HCT116 (cell line): ENCODE data around the gene SLIT1. TPM values are rescaled to one million over a fixed set of nuclear protein-coding genes. Genes with fewer than 3 reads are reported as not detected.

Experiments
- ATAC-seq: fragments of 200-7000 bp; cut with Tn5 transposase; 2 replicates; pipeline ENCODE4 v1.9.1; 2020; ENCODE audit warnings: mild to moderate bottlenecking, moderate library complexity
- BruUV-seq: library from RNA; stranded (reverse); fragments of 400-500 nt; replicated peaks from 2 replicates; lab custom pipeline; 2021; lab: Mats Ljungman, UMichigan
- CTCF ChIA-PET: fragments of 300-600 bp; sonication (Branson Sonifier 250); formaldehyde crosslinking; loops from one replicate; lab custom pipeline; 2021; ENCODE audit warnings: antibody characterized with exemption; lab: Charles Lee
- POLR2A ChIA-PET: fragments of 300-600, 350-600 bp; sonication (Branson Sonifier 250); formaldehyde crosslinking; loops from one replicate; lab custom pipeline; 2021; ENCODE audit warnings: antibody characterized with exemption; lab: Charles Lee
- RAD21 ChIA-PET, 2 experiments: fragments of 300-600 bp; sonication (Branson Sonifier 250); formaldehyde crosslinking; loops; one replicate each; lab custom pipeline; 2023; ENCODE audit warnings: low total read pairs in 2 of 2; ENCODE audit not compliant: uncharacterized antibody in 2 of 2, unreplicated experiment in 2 of 2, low non-redundant PET in 1 of 2; lab: Charles Lee
- DNase-seq: peaks from one replicate; pipeline ENCODE4 v3.0.0-alpha.2; 2010; ENCODE audit warnings: low read depth, low spot score
- H2AFZ ChIP-seq: fragments of 200-600 bp; shearing (Covaris generic), sonication (generic); 2 replicates; pipeline ENCODE4 v1.6.1; 2017; ENCODE audit warnings: low read depth, mixed run types, mixed read lengths, antibody characterized with exemption, low read length; ENCODE audit not compliant: poor library complexity, severe bottlenecking
- H3K27ac ChIP-seq: 2 replicates; pipeline ENCODE4 v1.5.1; 2012; ENCODE audit warnings: low read depth, low read length
- H3K27me3 ChIP-seq: fragments of 200-600 bp; sonication (generic); 2 replicates; pipeline ENCODE4 v1.6.1; 2016; ENCODE audit warnings: mixed run types, low read length, mixed read lengths; ENCODE audit not compliant: insufficient read depth
- H3K36me3 ChIP-seq, 2 experiments: fragments of 200-500 bp in 1 of 2; fragments of 200-600 bp in 1 of 2; sonication (Bioruptor generic) in 1 of 2; sonication (generic) in 1 of 2; 2 replicates each; pipeline versions ENCODE4 v1.5.1 to v1.6.1; 2014 to 2016; ENCODE audit warnings: low read length in 2 of 2, inconsistent platforms in 1 of 2, mixed read lengths in 1 of 2, mixed run types in 1 of 2; ENCODE audit not compliant: insufficient read depth in 2 of 2, control insufficient read depth in 1 of 2
- H3K4me1 ChIP-seq, 2 experiments: fragments of 200-600 bp in 1 of 2; sonication (generic) in 1 of 2; 2 replicates each; pipeline versions ENCODE4 v1.5.1 to v1.6.1; 2012 to 2017; ENCODE audit warnings: low read length in 2 of 2, inconsistent platforms in 1 of 2, mild to moderate bottlenecking in 1 of 2, mixed read lengths in 1 of 2, mixed run types in 1 of 2, moderate library complexity in 1 of 2; ENCODE audit not compliant: insufficient read depth in 2 of 2, control insufficient read depth in 1 of 2
- H3K4me2 ChIP-seq: fragments of 200-600 bp; sonication (generic); 2 replicates; pipeline ENCODE4 v1.6.1; 2017; ENCODE audit warnings: mixed run types, low read length, mixed read lengths
- H3K4me3 ChIP-seq, 2 experiments: fragments of 200-600 bp in 1 of 2; sonication (generic) in 1 of 2; replicated peaks in 1 of 2; 2 replicates each; pipeline ENCODE4 v1.5.1; 2011 to 2016; ENCODE audit warnings: low read length in 2 of 2, control low read depth in 1 of 2, low read depth in 1 of 2, mild to moderate bottlenecking in 1 of 2, mixed read lengths in 1 of 2, mixed run types in 1 of 2
- H3K79me2 ChIP-seq: fragments of 200-600 bp; sonication (generic); 2 replicates; pipeline ENCODE4 v1.6.1; 2017; ENCODE audit warnings: mild to moderate bottlenecking, mixed run types, low read length, moderate library complexity, mixed read lengths; ENCODE audit not compliant: insufficient read depth
- H3K9ac ChIP-seq: fragments of 200-600 bp; sonication (generic); 2 replicates; pipeline ENCODE4 v1.6.1; 2016; ENCODE audit warnings: low read length, mixed read lengths
- H3K9me2 ChIP-seq: fragments of 200-600 bp; sonication (generic), shearing (Covaris generic); 2 replicates; pipeline ENCODE4 v1.6.1; 2017; ENCODE audit warnings: mixed run types, mild to moderate bottlenecking, moderate library complexity; ENCODE audit not compliant: insufficient read depth
- H3K9me3 ChIP-seq, 2 experiments: fragments of 200-500 bp in 1 of 2; fragments of 200-600 bp in 1 of 2; sonication (Bioruptor generic) in 1 of 2; sonication (generic) in 1 of 2; 2 replicates each; pipeline ENCODE4 v1.6.1; 2014 to 2017; ENCODE audit warnings: low read length in 2 of 2, mixed read lengths in 2 of 2, inconsistent platforms in 1 of 2, low read depth in 1 of 2, mild to moderate bottlenecking in 1 of 2, mixed run types in 1 of 2, moderate library complexity in 1 of 2; ENCODE audit not compliant: control insufficient read depth in 1 of 2, insufficient read depth in 1 of 2
- H4K20me1 ChIP-seq: fragments of 200-600 bp; sonication (generic), shearing (Covaris generic); 2 replicates; pipeline ENCODE4 v1.6.1; 2017; ENCODE audit warnings: mixed run types, mild to moderate bottlenecking, moderate library complexity; ENCODE audit not compliant: insufficient read depth
- CBX3 ChIP-seq: IDR thresholded peaks from 2 replicates; pipeline ENCODE4 v1.6.1; 2012; ENCODE audit warnings: low read depth
- ELF1 ChIP-seq: IDR thresholded peaks from 2 replicates; pipeline ENCODE4 v1.6.1; 2012; ENCODE audit warnings: low read depth, borderline replicate concordance
- FOSL1 ChIP-seq: IDR thresholded peaks from 2 replicates; pipeline ENCODE4 v1.6.1; 2012; ENCODE audit warnings: low read depth
- JUND ChIP-seq: IDR thresholded peaks from 2 replicates; pipeline ENCODE4 v1.6.1; 2012
- RAD21 ChIP-seq: IDR thresholded peaks from 2 replicates; pipeline ENCODE4 v1.6.1; 2012; ENCODE audit warnings: low read depth, mild to moderate bottlenecking
- SP1 ChIP-seq: IDR thresholded peaks from 2 replicates; pipeline ENCODE4 v1.6.1; 2012; ENCODE audit warnings: low read depth
- SRF ChIP-seq: IDR thresholded peaks from 2 replicates; pipeline ENCODE4 v1.6.1; 2012; ENCODE audit warnings: low read depth
- TCF7L2 ChIP-seq: IDR thresholded peaks from 2 replicates; pipeline ENCODE4 v1.7.0; 2011; ENCODE audit warnings: borderline replicate concordance, inconsistent platforms; ENCODE audit not compliant: insufficient read depth, insufficient read length; ENCODE audit errors: extremely low read depth
- YY1 ChIP-seq: IDR thresholded peaks from 2 replicates; pipeline ENCODE4 v1.6.1; 2011; ENCODE audit warnings: low read length, low read depth, moderate library complexity, mild to moderate bottlenecking; ENCODE audit not compliant: insufficient replicate concordance; ENCODE audit errors: extremely low read depth
- ZNF274 ChIP-seq: fragments of 200-500 bp; sonication (Bioruptor generic); IDR thresholded peaks from 2 replicates; pipeline ENCODE4 v1.6.1; 2014; ENCODE audit warnings: mild to moderate bottlenecking, low read depth, low read length, inconsistent platforms
- intact Hi-C: fragments of 100-400 bp; cut with micrococcal nuclease; formaldehyde crosslinking; loops from 2 replicates; pipeline ENCODE4 v1.10.0; 2022
- total RNA-seq: library from RNA; stranded (reverse); gene quantifications from one replicate; pipeline ENCODE4 v1.2.1, GENCODE V29; 2021; ENCODE audit not compliant: unreplicated experiment
- TF ChIP-seq, protein P1 (sequence below): IDR thresholded peaks from 2 replicates; pipeline ENCODE4 v1.6.1; 2011; ENCODE audit warnings: mild to moderate bottlenecking, low read length, moderate library complexity; ENCODE audit not compliant: insufficient replicate concordance; ENCODE audit errors: extremely low read depth
- TF ChIP-seq, protein P2 (sequence below): IDR thresholded peaks from 2 replicates; pipeline ENCODE4 v1.6.1; 2012
- TF ChIP-seq, protein P3 (sequence below), 3 experiments: fragments of 200-600 bp in 1 of 3; sonication (generic) in 1 of 3; IDR thresholded peaks in 2 of 3; conservative IDR thresholded peaks in 1 of 3; 2 replicates each; pipeline ENCODE4 v1.5.1; 2012 to 2017; ENCODE audit warnings: low read depth in 2 of 3, low read length in 2 of 3, antibody characterized with exemption in 1 of 3, borderline replicate concordance in 1 of 3, control low read depth in 1 of 3, mild to moderate bottlenecking in 1 of 3, mixed read lengths in 1 of 3, mixed run types in 1 of 3, moderate library complexity in 1 of 3; ENCODE audit not compliant: insufficient read depth in 1 of 3

Gene SLIT1
- total RNA-seq, 1 experiment from 2014 or later, result 0.42 TPM

DNA sequence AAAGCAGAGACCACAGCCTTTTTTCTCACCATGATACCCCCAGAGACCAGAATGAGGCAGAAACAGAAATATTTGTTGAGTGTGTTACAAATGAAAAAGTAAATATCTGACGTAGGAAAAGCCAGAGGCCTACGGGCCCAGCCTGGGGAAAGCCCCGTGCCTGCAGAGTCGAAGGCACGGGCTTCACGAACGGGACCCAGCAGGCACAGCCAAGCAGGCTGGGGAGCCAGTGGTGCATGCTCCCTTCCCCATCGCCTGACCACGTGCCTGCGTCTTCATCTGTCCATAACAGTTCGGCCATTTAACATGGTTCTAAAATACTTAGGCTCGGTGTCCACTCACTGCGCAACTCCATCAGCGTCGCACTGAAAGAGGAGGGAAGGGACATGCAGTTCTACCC lies 50.8 kb downstream of the SLIT1 start (continued):
- TF ChIP-seq FOSL1 (no peak), SRF (no peak), CBX3 (no peak)
- TF ChIP-seq, protein P1, sequence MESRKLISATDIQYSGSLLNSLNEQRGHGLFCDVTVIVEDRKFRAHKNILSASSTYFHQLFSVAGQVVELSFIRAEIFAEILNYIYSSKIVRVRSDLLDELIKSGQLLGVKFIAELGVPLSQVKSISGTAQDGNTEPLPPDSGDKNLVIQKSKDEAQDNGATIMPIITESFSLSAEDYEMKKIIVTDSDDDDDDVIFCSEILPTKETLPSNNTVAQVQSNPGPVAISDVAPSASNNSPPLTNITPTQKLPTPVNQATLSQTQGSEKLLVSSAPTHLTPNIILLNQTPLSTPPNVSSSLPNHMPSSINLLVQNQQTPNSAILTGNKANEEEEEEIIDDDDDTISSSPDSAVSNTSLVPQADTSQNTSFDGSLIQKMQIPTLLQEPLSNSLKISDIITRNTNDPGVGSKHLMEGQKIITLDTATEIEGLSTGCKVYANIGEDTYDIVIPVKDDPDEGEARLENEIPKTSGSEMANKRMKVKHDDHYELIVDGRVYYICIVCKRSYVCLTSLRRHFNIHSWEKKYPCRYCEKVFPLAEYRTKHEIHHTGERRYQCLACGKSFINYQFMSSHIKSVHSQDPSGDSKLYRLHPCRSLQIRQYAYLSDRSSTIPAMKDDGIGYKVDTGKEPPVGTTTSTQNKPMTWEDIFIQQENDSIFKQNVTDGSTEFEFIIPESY, result no peak
- TF ChIP-seq, protein P2, sequence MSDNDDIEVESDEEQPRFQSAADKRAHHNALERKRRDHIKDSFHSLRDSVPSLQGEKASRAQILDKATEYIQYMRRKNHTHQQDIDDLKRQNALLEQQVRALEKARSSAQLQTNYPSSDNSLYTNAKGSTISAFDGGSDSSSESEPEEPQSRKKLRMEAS, result no peak
- TF ChIP-seq, all 23 proteins: peak for 0

DNA sequence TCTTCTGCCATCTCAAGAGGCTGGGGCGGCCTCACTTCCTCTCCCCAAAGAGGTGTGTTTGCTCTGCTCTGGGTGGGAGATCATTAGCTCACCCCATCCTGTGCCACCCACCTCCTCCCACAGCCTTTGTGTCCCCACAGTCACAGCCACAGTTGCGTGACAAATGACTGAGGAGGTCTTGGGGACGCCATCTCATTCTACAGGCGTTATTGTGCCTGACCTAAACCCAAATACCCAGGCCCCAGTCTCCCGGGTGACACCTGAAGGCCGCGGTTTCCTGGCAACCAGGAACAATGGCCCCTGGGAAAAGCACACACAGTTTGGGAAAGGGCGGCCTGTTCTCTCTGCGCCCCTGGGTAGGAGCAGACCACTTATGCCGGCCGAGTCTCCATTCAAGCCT lies 51.6 kb downstream of the SLIT1 start:
- no peaks in the 10 kb centered on the region for H3K79me2 ChIP-seq
- H3K4me3 ChIP-seq, result no peak overlapping the region
- H3K36me3 ChIP-seq, result no peaks in the 10 kb centered on the region
- H2AFZ ChIP-seq, result no peak overlapping the region
- no peaks in the 10 kb centered on the region for H4K20me1 ChIP-seq
- POLR2A ChIA-PET, result no interaction called here
- H3K4me1 ChIP-seq, result peaks cover 0 to 3% of the 10 kb centered on the region in 2 experiments; a peak in 1 of 4 replicates
- H3K27ac ChIP-seq, result no peak overlapping the region
- H3K9me2 ChIP-seq, result no peaks in the 10 kb centered on the region
- H3K9ac ChIP-seq, result no peak overlapping the region
- ATAC-seq, result no peak
- no peaks in the 10 kb centered on the region for H3K9me3 ChIP-seq
- no peak for TF ChIP-seq ELF1
- TF ChIP-seq, protein P3, sequence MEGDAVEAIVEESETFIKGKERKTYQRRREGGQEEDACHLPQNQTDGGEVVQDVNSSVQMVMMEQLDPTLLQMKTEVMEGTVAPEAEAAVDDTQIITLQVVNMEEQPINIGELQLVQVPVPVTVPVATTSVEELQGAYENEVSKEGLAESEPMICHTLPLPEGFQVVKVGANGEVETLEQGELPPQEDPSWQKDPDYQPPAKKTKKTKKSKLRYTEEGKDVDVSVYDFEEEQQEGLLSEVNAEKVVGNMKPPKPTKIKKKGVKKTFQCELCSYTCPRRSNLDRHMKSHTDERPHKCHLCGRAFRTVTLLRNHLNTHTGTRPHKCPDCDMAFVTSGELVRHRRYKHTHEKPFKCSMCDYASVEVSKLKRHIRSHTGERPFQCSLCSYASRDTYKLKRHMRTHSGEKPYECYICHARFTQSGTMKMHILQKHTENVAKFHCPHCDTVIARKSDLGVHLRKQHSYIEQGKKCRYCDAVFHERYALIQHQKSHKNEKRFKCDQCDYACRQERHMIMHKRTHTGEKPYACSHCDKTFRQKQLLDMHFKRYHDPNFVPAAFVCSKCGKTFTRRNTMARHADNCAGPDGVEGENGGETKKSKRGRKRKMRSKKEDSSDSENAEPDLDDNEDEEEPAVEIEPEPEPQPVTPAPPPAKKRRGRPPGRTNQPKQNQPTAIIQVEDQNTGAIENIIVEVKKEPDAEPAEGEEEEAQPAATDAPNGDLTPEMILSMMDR (IDR thresholded peaks at IDR 0.05 in 2 of 3, conservative IDR thresholded peaks at IDR 0.05 in 1 of 3; ENCODE audit: borderline replicate concordance in 1 of 3, insufficient read depth in 1 of 3, low read depth in 2 of 3, low read length in 2 of 3), result no peak
- no peak for TF ChIP-seq JUND
- no peak for TF ChIP-seq SP1
- TF ChIP-seq YY1, result no peak
- no peak for TF ChIP-seq TCF7L2
- no peak for TF ChIP-seq ZNF274
- no peak for TF ChIP-seq RAD21
- TF ChIP-seq CBX3, result no peak
- TF ChIP-seq FOSL1, result no peak
- H3K27me3 ChIP-seq, result no peaks in the 10 kb centered on the region
- intact Hi-C loops, result no loop called here
- DNase-seq, result no peak
- H3K4me2 ChIP-seq, result no peak overlapping the region
- RAD21 ChIA-PET, result no interaction called here
- no TSS peak for BruUV-seq
- CTCF ChIA-PET, result no interaction called here
